GM18867 (cell line): ENCODE results near the gene CAPZB.
"Not testable (repeated sequence)": the region's sequence is repeated elsewhere in the genome, so short reads cannot be mapped to it uniquely, and the experiment has no call there.

ENCODE experiments used
- ATAC-seq: cut with Tn5 transposase; IDR thresholded peaks from one replicate; pipeline ENCODE4 v1.9.1; 2021; ENCODE audit warnings: mild to moderate bottlenecking, moderate library complexity; ENCODE audit not compliant: unreplicated experiment

CAPZB gene

DNA sequence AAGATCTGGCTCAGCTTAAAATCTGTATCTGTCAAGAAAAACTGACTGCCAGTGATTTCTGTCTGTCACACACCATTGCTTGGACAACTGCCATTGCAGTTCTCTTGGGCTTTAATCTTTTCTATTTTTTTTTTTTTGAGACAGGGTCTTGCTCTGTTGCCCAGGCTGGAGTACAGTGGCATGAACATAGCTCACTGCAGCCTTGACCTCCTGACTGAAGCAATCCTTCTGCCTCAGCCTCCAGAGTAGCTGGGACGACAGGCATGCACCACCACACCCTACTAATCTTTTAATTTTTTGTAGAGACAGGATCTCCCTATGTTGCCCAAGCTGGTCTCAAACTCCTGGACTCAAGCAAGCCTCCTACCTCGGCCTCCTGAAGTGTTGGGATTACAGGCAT, 14.5 kb upstream of the CAPZB start:
- not testable (repeated sequence) for ATAC-seq

DNA sequence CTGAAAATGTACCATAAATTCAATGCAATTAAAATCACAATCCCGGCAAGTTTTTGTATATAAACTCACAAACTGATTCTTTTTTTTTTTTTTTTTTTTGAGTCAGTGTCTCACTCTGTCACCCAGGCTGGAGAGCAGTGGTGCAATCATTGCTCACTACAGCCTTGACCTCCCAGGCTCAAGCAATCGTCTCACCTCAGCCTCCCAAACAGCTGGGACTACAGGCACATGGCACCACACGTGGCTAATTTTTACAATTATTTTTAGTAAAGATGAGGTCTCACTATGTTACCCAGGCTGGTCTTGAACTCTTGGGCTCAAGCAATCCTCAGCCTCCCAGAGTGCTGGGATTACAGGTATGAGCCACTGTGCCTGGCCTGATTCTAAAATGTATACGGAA, 12.1 kb upstream of the CAPZB start:
- ATAC-seq: not testable (repeated sequence)

DNA sequence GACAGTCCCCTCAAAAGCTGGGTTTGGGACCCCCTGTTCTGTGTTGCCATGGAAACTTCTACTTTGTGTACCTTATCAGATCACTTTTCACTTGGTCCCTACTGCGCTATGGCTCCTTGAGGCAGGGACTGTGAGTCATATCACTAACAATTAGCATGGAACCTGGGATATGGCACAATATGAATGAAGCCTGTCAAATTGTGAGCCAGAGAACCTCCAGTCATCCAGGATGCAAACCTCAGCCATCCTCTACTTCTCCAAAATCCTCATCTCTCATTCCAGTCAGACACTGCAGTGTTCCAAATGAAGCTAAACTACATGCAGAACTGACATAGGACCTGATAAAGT, 11.2 kb upstream of the CAPZB start:
- no peak for ATAC-seq

DNA sequence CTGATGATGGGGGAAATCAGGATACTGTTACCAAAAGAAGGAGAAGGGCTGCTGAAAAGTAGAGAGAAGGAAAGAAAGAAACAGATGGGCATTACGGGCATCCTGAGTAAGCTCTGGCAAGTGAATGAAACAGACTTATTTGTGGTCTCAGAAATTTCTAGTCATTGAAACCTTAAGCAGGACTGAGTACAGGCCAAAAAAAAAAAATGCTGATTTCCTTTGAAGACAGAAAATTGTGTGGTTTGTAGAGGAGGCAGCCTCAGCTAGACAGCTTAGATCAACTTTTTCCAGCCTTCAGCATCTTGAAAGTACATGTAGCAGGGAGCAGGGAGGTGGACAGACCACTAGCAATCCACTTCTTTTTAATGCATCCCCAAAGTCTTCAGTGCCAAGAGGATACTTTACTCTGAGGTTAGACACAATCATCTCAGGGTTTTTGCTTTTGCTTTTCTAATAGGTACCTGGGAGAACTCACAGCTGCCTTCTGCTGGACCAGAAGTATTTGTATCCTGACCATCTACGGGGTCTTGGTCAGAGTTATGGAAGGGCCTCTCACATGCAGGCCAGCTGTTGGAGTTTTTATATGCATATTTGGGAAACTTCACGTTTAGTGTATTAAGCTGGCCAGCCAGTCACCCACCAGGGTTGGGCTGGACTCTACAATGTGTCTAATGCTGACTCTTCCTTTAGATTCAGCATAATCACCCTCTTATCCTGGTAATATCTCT, 10.6 kb upstream of the CAPZB start:
- no peak for ATAC-seq

DNA sequence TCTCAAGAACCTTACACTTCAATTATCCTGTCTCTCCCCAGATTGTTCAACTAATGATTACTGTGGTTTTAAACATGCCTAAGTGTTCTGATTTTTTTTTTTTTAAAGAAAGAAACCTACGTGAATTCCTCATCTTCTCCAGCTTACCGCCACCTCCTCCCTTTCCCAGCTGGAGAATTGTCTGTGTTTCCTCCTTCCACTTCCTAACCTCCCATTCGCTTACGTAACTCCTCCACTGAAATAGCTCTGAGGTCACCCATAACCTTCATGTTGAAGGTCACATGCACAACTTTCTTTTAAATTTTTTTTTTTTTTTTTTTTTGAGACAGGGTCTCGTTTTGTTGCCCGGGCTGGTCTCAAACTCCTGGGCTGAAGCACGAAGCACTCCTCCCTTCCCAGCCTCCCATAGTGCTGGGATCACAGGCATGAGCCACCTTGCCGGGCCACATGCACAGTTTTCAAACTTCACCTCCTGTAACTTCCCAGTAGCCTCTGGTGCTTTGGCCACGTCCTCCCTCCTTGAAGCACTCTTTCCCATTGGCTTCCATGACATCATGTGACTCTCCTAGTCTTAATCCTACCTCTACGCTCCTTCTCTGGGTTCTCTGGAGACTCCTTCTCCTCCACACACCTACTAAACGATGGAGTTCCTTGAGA, 9.8 kb upstream of the CAPZB start:
- ATAC-seq: no peak

DNA sequence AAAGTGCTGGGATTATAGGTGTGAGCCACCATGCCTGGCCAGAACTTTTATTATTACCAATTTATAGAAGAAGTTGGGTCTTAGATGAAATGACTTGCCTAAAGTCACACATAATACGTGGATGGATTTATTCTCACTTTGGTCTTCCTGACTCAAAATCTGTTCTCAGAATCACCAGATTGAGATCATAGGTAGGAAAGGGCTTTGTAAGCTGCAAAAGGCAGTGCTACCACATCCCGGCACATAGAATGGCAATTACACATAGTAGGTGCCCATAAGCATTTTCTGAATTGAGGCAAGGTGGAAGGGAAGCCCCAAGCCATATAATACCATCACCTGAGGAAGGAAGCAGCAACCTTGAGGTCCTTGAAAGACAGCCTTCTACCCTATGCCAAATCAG, 8.2 kb upstream of the CAPZB start:
- ATAC-seq: no peak

DNA sequence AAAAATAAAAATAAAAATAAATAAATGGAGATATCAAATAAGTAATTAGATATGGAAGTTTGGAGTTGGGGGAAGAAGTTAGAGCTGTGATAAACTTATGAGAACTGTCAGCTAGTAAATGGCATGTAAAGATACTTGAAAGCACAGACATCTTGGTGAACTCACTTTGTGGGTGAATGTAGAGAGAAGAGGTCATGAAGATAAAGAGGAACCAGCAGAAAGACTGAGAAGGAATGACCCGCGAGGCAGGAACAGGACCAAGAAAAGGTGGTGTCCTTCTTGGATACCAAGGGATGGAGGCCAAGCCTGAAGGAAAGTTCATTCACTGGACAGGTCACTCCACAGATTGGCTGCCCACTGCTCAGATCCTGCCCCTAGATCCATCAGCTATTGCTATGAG, 4.7 kb upstream of the CAPZB start:
- no peak for ATAC-seq

DNA sequence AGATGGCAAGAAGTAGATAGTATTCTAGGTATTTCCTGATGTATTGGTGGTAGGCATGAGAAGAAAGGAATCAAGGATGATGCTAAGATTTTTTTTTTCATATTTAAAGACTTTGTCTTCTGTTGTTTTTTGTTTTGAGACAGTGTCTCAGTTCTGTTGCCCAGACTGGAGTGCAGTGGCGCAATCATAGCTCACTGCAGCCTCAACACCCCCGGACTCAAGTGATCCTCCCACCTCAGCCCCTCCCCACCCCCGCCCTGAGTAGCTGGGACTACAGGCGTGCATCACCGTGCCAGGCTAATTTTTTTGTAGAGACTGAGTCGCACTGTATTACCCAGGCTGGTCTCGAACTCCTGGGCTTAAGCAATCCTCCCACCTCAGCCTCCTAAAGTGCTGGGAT, 2.8 kb upstream of the CAPZB start:
- ATAC-seq: no peak

DNA sequence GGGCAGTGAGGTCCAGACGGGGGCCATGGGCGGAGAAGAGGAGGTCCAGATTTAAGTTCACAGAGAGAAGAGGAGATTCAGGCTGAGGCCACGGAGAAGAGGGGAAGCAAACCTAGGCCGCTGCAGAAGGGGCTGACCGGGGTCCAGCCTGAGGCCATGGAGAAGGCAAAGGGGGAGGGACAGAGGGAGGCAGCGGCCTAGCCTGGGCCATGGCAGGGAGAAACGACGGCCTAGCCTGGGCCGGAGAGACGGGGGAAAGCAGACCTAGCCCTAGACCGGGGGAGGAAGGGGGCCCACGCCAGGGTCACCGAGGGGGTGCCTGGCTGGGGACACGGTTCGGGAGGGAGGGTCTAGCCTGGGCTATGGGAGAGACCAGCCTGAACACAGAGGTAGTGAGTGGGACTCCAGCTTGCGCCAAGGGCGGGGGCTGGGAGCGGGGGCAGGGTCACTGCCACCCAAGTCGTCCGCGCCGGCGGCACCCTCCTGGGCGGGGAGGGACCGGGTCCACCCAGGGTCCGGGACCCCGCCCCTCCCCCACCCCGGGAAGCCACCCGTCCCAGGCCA, 459 bp downstream of the CAPZB start:
- ATAC-seq: peak; percentile 21

DNA sequence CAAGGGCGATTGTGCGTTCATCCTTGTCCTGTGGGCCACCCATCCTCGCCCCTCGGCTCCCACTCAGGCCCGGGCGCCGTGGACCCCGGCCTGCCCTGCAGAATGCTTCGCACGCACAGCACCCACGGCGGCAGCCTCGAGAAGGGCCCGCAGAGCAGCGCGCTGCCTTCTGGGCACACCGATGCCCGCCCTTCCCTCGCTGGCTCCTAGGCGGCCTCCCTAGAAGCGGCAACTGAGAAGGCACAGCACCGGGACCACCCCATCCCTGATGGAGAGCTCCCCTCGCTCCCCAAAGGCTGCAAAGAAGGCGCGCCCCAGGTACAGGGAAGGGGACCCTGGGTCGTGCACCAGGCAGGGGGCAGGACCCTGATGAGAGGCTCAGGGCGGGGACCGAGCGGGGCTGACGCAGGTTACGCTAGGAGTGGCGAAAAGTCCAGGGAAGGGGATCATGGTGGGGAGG, 971 bp downstream of the CAPZB start:
- no peak for ATAC-seq

DNA sequence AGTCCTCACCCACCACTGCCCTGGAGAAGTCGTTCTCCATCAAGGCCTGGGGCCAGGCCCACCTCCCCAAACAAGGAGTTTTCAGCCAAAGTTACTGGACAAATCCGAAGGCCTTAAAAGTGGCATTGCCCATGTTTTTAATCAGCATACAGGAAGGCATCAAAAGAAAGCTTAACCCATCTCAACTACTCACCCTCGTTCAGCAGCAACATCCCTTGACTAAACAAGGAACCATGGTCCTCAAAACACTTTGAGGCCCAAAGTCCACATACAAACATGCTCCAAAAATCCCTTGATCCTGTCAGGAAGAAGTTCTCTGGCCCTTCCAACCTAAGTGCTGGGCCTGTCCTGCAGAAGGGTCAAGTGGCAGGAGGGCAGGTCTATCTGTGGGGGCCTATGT, 1.6 kb downstream of the CAPZB start:
- no peak for ATAC-seq

DNA sequence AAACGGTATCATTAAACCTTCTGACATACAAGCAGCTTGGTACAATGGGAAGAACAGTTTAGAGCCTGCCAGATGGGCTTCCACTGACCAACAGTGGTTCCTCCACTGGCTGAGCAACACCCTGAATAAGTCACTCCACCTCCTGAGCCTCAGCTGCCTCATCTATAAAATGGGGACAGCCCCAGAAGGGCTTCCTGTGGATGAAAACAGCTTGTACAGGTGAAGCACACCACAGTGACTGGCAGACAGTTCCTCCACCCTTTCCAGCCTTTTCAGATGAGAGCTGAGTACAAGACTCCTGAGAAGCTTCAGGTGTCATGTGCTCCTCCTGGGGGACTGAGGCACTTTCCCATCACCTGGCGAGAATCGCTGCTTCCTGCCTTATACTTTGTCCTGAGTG, 2.1 kb downstream of the CAPZB start:
- ATAC-seq: no peak

DNA sequence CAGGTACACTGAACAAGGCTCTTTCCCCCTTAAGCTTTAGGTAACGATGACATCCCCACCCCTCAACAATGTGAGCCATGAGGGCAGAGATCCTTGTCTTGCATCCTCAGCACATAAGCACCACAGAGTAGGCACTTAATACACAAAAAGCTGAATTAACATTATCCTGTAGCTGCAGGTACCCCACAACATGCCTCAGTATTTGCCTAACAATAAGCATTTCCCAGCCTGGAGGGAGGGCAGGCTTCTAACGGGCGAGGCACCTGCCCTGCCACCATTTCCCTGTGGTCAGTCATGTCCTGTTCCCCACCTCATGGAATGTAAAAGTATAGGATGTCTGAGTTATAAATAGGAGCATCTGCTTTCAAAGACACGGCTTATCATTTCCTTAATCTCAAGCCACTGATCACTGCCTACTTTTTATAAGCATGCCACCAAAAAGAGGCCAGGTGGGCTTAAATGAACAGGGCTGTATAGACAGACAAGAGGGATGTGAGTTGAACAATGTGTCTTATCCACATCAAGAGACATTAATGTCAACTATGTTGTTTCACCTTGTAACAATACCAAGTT, 3.4 kb downstream of the CAPZB start:
- ATAC-seq: no peak

DNA sequence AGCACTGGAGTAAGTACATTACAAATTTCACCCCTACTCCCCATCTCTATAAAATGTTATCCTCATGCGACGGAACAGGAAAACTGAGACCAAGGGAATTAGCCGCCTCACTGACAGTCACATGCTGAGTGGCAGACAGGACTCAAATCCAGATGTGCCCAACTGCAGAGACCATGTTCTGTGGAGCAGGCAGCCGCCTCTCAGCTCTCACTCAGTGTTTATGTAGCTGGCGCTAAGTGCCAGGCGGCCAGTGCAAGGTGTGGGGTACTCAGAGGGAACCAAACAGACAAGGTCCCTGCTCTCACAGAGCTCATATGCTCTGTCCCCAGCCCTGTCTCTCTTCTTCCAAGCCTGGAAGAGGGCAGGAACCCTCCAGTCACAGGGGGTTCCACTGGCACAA, 5.1 kb downstream of the CAPZB start:
- ATAC-seq: no peak

DNA sequence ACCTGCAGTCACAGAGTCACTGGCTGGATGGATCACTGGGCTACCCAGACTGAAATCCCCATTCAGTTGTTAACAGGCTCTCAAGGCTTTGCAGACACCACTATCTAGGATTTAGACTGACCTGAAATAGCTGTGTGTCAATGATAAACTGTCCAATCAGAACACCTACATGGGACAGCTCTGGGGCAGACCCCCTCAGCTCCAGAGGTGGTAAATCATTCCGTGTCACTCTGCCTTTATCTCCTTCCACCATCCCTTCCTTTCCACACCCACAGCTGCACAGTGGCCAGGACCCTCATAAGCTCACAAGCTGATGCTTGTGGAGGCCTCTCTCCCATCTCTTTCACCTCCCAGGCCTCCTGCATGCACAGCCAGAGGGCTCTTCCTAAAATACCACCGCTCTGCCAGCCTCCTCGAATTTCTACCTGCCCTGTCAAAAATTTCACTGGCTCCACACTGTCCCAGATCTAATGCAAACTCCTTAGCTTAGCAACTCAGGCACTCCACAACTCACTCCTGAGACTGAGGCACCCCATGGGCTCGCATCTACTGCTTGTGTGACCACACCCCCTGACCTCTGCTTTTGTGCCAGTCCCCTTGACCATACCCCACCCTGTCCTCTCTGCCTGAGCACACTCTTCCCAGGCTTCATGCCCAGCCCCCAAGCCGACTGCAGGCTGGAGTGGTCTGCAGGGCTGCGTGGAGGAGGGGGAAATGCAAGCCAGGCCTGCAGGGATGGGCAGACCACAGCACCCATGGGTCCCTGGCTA, 5.8 kb downstream of the CAPZB start:
- no peak for ATAC-seq

DNA sequence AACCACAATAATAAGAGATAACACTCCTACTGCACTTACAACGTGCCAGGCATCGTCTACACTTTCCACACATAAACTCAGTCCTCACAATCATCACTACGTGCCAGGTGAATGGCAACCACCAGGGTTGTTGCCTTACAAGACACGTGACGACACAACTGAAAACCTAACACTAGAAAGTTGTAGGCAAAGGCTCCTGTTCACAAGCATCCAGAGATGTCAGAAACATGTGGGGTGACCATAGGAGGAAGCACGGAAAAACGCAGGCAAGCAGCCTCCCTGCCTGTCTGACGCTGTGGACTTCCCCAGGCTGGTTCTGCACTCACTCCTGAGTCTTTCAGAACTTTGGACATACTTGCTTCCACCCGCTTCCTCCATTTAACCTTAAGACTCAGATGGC, 7.0 kb downstream of the CAPZB start:
- no peak for ATAC-seq

DNA sequence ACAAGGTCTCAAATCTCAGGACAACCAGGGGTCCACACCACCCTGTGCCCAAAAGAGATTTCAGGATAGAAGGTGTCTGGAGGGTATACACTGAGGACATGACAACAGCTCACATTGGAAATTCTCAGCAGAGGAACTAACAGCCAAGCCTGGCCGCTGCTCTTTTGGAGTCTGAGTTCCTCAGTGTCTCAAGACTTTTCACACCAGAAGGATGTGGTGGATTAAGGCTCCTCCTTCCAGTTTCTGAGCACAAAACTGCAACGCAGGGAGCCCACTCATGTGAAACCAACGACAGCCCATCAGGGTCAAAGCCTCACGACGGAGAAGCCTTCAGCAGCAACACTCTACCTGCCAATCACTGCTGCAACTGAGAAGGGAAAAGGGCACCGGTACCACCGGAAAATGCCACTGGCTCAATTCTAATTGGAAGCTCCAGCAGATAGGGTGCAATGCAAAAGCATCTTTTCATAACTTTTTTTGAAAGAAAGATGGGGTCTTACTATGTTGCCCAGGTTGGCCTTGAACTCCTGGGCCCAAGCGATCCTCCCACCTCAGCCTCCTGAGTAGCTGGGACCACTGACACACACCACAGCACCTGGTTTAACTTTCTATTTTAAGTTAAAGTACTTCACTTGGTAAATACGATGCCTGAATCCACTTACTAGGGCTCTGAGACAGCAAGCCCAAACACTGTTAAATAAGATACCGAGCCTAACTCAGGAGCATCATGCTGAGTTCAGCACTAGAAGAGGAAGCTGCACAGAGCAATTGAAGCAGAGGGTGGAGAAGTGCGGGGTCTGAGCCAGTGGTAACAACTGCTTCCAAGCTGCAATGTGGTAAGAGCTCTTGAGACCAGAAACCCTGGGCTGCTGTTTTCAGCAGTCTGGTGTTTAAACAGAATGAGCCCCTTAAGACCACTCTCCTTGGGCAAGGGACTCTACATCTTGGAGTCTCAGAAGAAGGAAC, 7.8 kb downstream of the CAPZB start:
- ATAC-seq: peak; percentile 44

DNA sequence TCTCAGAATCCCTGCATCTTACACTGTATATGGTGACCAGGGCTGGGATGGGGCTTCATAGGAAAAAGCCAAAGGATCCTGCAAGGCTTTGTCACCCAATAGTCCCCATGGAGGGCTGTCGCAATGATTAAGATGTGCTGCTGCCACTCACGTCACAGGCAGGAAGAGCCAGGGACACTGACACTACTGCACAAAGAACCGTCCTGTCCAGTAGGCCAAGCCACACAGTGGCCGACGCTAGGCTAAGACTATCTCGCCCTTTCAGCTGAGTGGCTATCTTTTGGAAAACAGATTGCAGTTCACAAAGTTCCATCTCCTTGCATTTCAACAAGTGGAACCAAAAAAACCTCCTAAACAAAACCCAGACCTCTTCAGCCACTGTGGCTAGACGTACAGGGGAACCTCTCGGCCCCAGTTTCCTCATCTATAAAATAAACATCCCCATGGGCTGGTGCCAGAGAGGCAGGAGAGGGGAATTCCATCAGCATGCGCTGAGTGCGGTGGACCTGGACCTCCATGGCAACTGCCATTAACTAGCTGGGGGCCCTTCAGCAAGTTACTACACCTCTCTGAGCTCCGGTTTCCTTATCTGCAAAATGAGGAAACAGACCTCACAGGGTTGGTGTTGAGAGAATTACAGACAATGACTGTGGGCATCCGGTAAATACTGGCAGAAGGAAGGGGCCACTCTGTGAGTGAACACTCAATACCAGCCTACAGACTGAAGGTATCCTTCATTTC, 8.7 kb downstream of the CAPZB start:
- ATAC-seq: peak; percentile 66

DNA sequence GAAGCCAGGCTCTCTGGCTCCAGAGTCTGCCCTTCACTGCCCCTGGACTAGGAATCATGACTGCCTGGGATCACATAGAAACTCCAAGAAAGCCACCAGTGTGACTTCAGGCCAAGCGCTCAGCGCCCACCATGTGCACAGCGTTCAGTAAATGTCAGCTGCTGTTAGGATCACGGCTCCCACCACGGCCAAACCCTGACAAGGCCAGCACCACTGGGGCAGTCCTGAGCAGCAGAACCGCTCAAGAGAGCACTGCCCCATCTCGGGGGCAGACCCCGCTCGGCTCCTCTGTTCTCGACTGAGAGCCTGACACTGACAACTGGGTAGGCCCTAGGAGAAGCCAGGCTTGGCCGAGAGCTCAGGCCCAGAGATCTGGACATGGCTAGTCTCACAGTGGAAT, 10.0 kb downstream of the CAPZB start:
- ATAC-seq: no peak

DNA sequence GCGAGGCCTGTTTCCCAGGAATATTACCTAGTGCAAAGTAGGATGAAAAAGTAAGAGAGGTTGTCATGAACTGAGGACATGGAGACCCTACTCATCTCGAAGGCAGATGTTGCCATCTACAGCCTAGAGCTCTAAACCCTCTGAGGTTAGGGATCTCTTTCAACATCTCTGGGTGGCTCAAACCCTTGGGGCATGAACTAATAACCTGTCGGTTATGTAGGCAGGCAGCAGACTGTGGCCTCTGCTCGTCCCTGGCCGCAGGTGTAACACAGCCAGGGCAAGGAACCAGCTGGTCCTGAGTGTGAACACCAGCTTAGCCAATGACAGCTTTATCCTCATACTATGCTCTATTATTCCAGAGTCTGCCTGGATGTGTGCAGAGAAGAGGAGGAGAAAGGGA, 13.2 kb downstream of the CAPZB start:
- no peak for ATAC-seq
